HL-60 (cell line): Measurements from ENCODE around the gene LHX2.

Source experiments
- DNase-seq, 2 experiments: peaks; one replicate each; pipeline ENCODE4 v3.0.0-alpha.2; 2010 to 2020; ENCODE audit warnings: low read depth in 1 of 2, low spot score in 1 of 2
- H3K27ac ChIP-seq: fragments of 250-450 bp; sonication (Bioruptor Pico); replicated peaks from 2 replicates; pipeline ENCODE4 v1.5.1; 2020; ENCODE audit warnings: mild to moderate bottlenecking, moderate library complexity
- H3K27me3 ChIP-seq: fragments of 250-450 bp; sonication (Bioruptor Pico); 2 replicates; pipeline ENCODE4 v1.5.1; 2021; ENCODE audit warnings: mild to moderate bottlenecking, moderate library complexity; ENCODE audit not compliant: insufficient read depth, poor library complexity, severe bottlenecking
- H3K4me3 ChIP-seq: replicated peaks from 2 replicates; pipeline ENCODE4 v1.5.1; 2011; ENCODE audit warnings: mild to moderate bottlenecking, control low read depth, low read length; ENCODE audit not compliant: insufficient read depth
- CTCF ChIP-seq: IDR thresholded peaks from one replicate; pipeline ENCODE4 v1.5.1; 2011; ENCODE audit warnings: low read length, control low read depth, inconsistent platforms; ENCODE audit not compliant: insufficient read depth
- GABPA ChIP-seq: IDR thresholded peaks from 2 replicates; pipeline ENCODE4 v1.6.1; 2012; ENCODE audit warnings: low read depth
- POLR2AphosphoS5 ChIP-seq: IDR thresholded peaks from 2 replicates; pipeline ENCODE4 v1.6.1; 2012; ENCODE audit warnings: low read depth
- REST ChIP-seq: IDR thresholded peaks from 2 replicates; pipeline ENCODE4 v1.6.1; 2012; ENCODE audit warnings: low read depth; ENCODE audit not compliant: insufficient replicate concordance
- SPI1 ChIP-seq: IDR thresholded peaks from 2 replicates; pipeline ENCODE4 v1.6.1; 2012; ENCODE audit warnings: low read depth, mild to moderate bottlenecking, borderline replicate concordance

The LHX2 gene

GRCh38 chr9:123999661-124000060, 11.9 kb upstream of the LHX2 start:
- DNase-seq = no peak
- Histone ChIP-seq H3K4me3 (no peak overlapping the region), H3K27ac (no peak overlapping the region), H3K27me3 (peaks cover 53% of the 10 kb centered on the region)
- TF ChIP-seq SPI1 = no peak
- no peak for TF ChIP-seq CTCF
- no peak for TF ChIP-seq GABPA
- TF ChIP-seq POLR2AphosphoS5 = no peak
- no peak for TF ChIP-seq REST

- no peak for DNase-seq
- peaks cover 59% of the 10 kb centered on the region for H3K27me3 ChIP-seq
- TF ChIP-seq GABPA (no peak), CTCF (no peak), SPI1 (no peak), POLR2AphosphoS5 (no peak), REST (no peak)
- H3K4me3 ChIP-seq = no peak overlapping the region
- no peak overlapping the region for H3K27ac ChIP-seq
These were observed 11.3 kb upstream of the LHX2 start for GRCh38 chr9:124000161-124000783.

GRCh38 chr9:124000784-124001457, 10.6 kb upstream of the LHX2 start:
- peaks cover 63% of the 10 kb centered on the region for H3K27me3 ChIP-seq
- H3K4me3 ChIP-seq = no peak overlapping the region
- TF ChIP-seq CTCF = no peak
- TF ChIP-seq GABPA = no peak
- TF ChIP-seq POLR2AphosphoS5 = no peak
- TF ChIP-seq SPI1 = no peak
- TF ChIP-seq REST = no peak
- no peak for DNase-seq
- H3K27ac ChIP-seq = no peak overlapping the region
